ENCODE results near the gene FLNC. TPM values are rescaled to one million over a fixed set of nuclear protein-coding genes. Genes with fewer than 3 reads are reported as not detected.

The FLNC gene
- total and polyA plus RNA-seq, 9 of the 15 experiments (the other 6 are each of a cell fraction or from before 2014, with no cell fraction given), result 0.90 to 155 (median 28.8) TPM

GRCh38 chr7:128833148-128833945, 3.1 kb downstream of the FLNC start (continued):
- TF ChIP-seq ZBTB40 (IDR thresholded peaks at IDR 0.05), result no peak
- TF ChIP-seq ZBTB40 (CRISPR knock-in tag; IDR thresholded peaks at IDR 0.05), result no peak
- TF ChIP-seq PTTG1 (tag; IDR thresholded peaks at IDR 0.05; ENCODE audit: low read depth), result no peak
- TF ChIP-seq SLC30A9 (CRISPR knock-in tag; IDR thresholded peaks at IDR 0.05), result no peak
- no peak for TF ChIP-seq RERE (CRISPR knock-in tag; IDR thresholded peaks at IDR 0.05; ENCODE audit: borderline replicate concordance)
- TF ChIP-seq CCNT2 (IDR thresholded peaks at IDR 0.05; ENCODE audit: borderline replicate concordance, extremely low read depth, insufficient read length, low read depth, low read length), result no peak
- no peak for TF ChIP-seq ZNF239 (CRISPR knock-in tag; IDR thresholded peaks at IDR 0.05)
- no peak for TF ChIP-seq ZNF146 (CRISPR knock-in tag; IDR thresholded peaks at IDR 0.05; ENCODE audit: unreplicated experiment)
- no peak for TF ChIP-seq CEBPG (CRISPR knock-in tag; IDR thresholded peaks at IDR 0.05)
- TF ChIP-seq CEBPG (tag; conservative IDR thresholded peaks at IDR 0.05 in 1 of 2, IDR thresholded peaks at IDR 0.05 in 1 of 2), result no peak
- no peak for TF ChIP-seq NCOA2 (IDR thresholded peaks at IDR 0.05; ENCODE audit: partially characterized antibody in 2 of 2)
- no peak for TF ChIP-seq CBX2 (IDR thresholded peaks at IDR 0.05; ENCODE audit: insufficient read depth, low read length, poor library complexity, severe bottlenecking)
- TF ChIP-seq PRMT5 (CRISPR knock-in tag; IDR thresholded peaks at IDR 0.05), result no peak
